ENCODE data around the gene PRKAG2.
"Not testable (repeated sequence)": the region's sequence is repeated elsewhere in the genome, so short reads cannot be mapped to it uniquely, and the experiment has no call there.

PRKAG2 gene

DNA sequence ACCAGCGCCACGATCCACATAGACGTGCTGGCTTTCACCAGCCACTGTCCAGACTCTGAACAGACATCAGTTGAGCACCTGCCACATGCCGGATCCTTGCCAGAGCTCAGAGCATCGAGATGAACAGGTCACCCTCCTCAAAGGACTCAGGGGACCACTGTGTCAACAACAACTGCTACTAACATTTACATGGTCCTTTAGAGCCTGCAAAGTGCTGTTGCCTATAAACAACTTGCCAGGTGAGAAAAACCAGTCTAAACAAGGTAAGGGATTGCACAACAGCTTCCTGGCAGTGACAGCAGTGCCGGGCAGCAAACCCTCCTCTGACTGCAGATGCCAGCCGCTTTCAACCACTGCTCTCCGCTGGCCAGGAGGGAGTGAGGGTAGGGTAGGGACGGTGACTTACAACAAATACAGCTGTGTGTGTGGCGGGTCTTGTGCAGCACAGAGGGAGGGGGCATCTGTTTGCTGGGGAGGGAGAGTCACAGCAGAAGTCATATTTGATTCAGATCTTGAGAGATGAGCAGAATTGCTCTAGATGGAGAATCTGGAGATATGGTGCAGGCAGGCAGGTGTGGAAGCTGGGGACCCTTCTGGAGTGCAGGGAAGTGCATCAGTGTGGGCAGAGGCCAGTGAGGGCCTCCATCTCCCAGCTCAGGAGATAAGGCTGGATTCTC, 324.4 kb downstream of the PRKAG2 start:
- no peak for DNase-seq (ENCODE audit: low spot score)

DNA sequence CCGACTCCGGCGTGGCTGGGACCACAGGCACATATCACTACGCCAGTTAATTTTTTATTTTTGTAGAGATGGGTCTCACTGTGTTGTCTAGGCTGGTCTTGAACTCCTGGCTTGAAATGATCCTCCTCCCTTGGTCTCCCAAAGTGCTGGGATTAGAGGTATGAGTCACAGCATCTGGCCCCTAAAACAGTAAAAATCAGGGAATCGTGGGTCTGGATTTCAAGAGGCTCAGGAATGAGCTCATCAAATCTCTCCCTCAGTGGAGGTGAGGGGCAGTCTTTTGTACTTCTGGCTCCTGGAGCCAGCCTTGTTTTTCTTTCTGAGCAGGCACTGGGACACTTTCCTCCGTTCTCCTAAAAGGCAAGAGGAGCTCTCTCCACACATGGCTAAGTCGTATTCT, 325.1 kb downstream of the PRKAG2 start:
- no peak for DNase-seq (ENCODE audit: low spot score)

DNA sequence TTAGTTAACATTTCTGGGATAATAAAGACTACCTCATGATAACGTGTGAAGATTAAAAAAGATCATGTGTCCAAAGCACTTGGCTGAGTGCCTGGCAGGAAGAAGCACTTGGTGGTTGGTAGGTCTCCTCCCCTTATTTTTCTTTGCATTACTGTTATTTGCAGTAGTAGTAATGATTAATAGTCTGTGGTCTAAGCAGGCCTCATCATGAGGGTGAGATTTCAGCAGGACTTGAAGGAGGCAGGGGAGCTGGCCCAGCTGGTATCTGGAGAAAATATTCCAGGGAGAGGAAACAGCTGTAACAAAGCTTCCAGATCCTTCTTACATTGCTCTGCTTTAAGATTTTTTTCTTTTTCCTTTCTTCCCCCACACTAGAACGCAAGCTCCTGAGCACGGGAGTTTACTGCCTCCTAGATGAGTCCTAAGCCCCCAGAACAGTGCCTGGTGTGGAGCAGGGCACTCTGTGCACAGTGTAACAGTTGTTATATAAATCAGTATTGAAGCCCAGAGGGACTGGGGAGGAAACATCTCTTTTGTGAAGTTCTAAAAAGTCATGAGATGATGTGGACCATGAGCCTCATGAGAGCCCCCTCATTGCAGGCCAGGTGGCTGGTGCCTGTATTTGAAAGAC, 326.1 kb downstream of the PRKAG2 start:
- no peak for DNase-seq (ENCODE audit: low spot score)

DNA sequence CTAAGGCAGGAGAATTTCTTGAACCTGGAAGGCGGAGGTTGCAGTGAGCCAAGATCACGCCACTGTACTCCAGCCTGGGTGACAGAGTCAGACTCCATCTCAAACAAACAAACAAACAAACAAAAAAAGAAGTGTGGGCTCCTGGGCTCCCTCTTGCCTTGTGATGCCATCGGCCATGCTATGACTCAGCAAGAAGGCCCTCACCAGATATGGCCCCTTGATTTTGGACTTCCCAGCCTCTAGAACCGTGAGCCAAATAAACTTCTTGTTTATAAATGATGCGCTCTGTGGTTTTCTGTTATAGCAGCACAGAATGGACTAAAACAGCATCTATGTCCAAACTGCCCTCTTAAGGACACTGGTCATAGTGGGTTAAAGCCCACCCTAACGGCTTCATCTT, 327.3 kb downstream of the PRKAG2 start:
- DNase-seq (ENCODE audit: low spot score): no peak

DNA sequence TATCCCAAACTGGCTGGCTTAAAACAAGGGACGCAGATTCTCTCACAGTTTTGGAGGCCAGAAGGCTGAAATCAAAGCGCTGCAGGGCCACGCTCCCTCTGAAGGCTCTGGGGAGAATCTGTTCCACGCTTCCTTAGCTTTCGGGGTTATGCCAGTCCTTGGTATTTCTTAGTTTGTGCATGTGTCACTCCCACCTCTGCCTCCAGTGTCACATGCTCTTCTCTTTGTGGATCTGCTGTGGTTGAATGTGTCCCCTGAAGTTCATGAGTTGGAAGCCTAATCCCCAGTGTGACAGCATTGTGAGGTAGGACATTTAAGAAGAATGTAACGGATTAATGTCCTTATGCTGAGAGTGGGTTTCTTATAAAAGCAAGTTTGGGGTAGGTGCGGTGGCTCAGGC, 327.8 kb downstream of the PRKAG2 start:
- no peak for DNase-seq (ENCODE audit: low spot score)

DNA sequence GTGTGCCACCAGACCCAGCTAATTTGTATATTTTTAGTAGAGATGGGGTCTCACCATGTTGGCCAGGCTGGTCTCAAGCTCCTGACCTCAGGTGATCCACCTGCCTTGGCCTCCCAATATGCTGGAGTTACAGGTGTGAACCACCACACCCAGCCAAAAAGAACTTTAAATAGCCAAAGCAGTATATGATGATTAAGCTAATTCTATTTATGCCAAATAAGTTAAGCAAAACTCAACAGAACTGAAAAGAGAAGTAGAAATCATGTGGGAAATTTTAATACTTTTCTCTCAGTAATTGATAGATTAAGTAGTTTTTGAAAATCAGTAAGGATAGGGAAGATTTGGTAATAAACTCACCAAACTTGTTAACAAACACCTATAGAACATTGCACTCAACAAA, 332.7 kb downstream of the PRKAG2 start:
- no peak for DNase-seq (ENCODE audit: low spot score)

DNA sequence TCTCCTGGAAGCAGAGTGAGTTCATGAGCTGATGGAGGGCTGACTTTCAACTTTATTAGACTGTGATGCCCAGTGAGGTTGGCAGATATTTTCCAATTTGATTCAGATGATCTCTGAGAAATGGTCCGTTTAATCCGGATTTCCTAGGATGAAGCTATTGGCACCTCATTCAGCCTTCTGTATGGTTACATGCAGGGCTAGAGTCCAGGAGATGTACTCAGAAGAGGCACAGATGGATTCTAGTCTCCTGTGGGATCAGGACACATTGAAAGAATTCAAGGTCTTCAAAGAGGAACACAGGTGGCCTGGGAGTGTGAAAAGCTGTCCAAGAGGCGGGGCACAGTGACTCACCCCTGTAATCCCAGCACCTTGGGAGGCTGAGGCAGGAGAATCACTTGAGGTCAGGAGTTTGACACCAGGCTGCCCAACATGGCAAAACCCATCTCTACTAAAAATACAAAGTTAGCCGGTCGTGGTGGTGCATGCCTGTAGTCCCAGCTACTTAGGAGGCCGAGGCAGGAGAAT, 334.2 kb downstream of the PRKAG2 start:
- DNase-seq (ENCODE audit: low spot score): no peak

DNA sequence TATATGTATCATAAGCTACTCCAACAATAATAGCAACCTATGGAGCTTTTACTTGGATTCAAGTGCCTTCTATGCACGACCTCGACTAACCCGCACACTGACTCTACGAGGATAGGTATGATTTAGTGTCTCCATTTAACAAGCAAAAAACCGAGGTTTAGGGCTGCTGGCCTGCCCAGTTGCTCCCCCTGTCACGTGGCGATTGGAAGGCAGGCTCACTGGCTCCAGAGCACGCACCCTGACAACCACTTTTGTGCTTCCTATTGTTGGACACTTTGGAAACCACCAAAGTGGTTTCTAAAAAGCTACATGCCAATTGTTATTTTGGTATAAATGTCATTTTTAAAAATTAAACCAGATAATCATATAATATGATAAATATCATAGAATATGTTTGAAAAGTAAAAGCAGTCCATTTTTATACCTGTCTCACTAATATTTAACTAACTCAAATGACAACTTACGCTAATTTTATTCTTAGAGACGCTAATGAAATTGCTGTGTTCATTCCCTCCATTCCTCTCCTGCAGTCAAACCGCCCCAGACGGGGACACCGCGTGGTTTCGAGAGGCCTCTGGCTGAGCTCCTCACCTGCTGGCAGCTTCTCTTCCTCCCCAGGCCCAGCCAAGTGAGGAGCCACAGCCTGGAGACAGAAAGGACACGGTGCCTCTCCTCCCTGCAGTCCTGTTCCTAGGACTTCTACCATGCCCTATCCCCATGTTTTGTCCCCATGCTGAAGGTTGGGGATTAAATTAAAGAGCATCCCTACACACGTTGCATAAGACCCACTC, 335.0 kb downstream of the PRKAG2 start:
- DNase-seq (ENCODE audit: low spot score): no peak

DNA sequence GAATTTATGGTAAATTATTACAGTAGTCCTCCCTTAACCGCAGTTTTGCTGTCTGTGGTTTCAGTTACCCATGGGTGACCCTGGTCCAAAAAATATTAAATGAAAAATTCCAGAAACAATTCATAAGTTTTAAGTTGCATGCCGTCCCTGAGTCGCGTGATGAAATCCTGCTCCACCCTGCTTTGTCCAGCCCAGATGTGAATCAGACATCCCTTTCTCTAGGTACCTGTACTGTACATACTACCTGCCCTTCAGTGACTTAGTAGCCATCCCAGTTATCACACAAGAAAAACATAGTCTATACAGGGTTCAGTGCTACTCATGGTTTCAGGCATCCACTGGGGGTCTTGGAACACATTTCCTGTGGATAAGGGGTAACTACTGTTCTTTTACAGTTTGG, 336.8 kb downstream of the PRKAG2 start:
- DNase-seq (ENCODE audit: low spot score): no peak

DNA sequence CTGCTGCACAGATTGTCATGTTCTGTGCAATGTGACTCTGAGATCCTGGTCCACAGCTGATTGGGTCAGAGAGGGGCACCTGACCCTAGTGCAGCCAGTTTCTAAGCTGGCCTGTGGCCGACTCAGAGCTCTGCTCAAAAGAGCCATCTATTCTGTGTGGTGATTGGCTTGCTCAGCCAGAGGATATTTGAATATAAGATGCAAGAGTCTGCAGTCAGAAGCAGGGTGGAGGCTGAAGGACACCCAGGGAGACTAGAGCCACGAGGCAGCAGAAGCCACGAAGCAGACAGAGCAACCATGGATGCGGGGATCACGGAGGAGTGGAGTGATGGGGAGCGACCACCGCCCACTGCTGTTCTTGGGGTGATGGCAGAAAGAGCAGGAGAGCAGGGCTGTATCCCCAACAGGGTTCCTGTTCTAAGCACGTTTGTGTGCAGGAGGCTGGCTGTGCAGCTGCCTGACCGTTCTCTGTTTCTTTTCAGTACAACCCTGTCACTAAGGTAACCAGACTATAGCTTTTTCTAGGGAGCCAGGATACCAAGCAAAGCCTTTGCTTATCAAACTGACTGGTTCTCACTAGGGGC, 337.7 kb downstream of the PRKAG2 start:
- peak; percentile 66 for DNase-seq (ENCODE audit: low spot score)

DNA sequence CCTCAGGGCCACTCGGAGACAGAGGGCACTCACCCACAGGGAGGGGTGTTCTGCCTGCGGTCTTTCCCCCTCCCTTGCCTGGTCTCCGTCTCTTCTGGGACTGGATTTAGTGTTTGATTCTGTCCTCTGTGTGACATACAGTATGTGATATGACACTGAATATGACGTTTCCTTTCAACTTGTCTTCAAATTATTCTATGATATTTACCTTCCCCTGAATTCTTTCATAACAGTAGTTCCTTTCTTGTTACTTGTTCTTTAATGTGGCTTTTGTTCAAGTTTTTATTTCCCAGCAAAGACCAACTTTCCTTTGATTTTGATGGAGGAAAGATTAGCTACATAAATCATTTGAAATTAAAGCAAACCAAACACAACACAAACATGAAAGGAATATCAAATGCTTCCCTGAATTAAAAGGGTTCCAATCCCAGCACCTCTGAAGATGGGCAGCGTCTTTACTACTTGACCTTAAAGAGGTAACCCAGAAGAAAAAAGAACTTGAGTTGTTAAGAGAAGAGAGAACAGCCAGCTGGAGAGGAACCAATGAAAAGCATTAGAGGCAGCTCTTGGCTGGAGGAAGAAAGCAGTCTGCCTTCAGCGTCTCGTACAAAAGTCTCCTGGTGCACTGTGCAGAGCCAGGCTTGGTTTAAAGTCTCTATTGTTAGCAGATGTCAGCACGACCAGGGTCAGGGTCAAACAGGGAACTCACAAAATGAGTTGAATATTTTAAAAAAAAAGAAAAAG, 338.9 kb downstream of the PRKAG2 start:
- DNase-seq (ENCODE audit: low spot score): peak; percentile 73

DNA sequence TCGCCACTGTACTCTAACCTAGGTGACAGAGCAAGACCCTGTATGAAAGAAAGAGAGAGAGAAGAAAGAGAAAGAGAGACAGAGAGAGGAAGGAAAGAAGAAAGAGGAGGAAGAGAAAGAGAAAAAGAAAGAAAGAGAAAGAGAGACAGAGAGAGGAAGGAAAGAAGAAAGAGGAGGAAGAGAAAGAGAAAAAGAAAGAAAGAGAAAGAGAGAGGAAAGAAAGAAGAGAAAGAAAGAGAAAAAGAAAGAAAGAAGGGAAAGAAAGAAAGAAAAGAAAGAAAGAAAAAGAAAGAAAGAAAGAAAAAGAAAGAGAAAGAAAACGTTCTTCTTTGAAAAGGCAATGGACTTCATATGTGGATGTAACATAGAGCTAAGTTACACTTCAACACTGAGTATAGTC, 340.7 kb downstream of the PRKAG2 start:
- DNase-seq (ENCODE audit: low spot score): not testable (repeated sequence)

DNA sequence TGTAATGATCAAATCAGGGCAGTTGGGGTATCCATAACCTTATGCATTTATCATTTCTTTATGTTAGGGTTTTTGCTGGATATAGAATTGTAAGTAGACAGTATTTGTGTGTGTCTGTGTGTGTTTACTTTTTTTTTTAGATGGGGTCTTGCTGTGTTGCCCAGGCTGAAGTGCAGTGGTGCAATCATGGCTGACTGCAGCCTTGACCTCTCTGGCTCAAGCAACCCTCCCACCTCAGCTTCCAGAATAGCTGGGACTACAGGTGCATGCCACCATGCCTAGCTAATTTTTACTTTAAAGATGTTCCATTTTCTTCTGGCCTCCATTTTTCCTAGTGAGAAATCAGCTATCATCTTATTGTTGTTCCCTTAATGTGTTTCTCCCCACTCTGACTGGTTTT, 347.1 kb downstream of the PRKAG2 start:
- no peak for DNase-seq (ENCODE audit: low spot score)

DNA sequence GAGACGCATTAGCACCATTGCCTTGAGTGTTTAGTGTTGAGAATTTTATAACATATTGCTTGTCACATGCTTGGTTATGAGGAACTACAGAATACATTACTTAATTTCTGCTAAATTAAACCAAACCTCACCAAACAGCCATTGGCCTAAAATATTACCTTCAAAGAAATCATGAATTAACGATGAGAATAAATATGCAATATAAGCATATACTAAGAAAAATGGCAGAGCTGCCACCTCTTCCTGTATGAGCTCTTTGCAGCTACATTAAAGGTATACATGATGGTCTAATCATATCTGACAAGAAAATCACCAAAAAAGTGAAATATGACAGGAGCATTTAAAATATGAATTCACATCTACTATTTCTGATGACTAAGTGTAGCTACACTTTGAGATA, 352.1 kb downstream of the PRKAG2 start:
- DNase-seq (ENCODE audit: low spot score): no peak

DNA sequence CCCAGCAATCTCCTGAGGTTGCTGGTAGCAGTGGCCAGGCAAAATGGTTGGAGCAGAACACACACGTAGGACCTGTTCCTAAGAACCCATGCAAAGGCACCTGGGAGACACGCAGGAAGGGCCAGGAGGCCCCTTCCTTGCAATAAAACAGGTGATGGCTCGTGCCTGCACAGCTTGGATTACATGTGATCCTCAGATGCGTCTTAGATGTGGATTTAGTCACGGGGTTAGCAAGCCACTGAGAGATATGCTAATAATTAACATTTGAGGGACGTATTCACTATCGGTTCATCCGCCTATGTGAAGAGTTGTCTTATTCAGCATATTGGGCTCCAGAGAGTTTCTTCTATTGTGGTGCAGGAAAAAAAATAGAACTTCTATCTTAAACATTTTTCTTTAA, 352.6 kb downstream of the PRKAG2 start:
- no peak for DNase-seq (ENCODE audit: low spot score)

DNA sequence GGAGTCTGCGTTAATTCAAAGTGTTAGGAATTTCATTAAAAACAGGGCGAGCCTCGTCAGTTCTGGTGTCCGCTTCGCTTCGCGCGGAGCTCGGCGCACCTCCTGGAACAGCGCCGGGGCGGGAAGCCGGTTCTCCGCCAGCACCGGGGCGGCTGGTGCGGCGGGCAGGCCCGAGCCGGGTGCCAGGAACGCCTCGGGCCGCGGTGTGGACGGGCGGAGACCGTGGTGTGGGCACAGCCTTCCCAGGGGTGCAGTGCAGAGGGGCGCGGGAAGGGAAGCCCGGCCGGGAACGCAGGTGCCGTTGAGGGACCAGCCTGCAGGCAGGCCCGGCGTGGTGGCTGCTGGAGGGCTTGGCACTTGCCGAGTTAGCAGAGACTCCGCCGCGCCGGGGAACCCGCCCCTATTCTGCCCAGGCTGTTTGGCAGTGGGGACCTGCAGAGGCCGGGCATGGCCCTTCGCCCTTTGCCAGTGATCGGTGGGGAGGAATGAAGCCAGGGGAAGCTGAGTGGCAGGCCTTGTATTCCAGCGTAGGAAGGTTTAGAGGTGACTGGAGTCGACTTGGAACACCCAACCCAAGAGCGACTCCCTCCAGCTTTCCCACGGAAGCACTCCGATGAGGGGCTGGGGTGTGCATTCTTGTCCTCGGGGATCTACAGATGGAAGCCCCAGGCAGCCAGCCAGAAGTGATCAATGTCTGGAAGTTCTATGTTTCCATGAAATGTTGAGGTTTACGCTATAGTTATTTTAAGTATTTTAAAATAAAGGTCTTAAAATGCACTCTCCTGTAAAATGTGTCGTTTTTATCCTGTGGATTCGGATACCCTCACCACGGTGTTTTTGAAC, 356.3 kb downstream of the PRKAG2 start:
- peak; percentile 38 for DNase-seq (ENCODE audit: low spot score)

DNA sequence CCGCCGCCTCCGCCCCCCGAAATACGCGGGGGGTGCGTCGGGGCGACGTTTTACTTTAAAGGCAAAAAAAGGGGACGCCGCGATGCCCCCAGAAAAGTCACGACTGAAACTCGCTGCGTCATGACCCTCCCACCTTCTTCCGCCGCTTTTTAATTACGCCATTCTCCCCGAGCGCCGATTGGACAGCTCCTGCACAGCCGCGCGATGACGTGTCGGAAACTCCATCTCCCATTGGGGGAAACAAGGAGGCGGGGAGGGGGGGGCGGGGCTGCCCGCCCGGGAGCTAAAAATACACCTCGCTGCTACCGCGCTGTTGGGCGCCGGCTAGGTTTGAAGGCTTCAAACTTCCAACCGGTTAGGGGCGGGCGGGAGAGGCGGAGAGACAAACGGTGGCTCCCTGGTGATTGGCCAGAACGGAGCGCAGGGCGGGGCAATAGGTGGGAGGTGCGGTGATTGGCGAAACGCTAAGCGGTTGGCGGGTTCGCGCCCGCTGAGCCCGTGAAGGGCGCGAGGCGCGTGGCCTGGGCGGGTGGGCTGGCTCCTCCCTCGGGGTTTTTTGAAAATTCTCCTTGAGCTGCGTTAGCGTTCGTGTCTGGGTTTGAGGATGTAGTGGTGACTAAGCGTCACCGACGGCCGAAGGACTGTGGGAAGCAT, 357.0 kb downstream of the PRKAG2 start, which contains the start of gene RHEB:
TSS of gene RHEB (minus strand) at position 131 of the 654 bp plus-strand sequence. CDS start 384 bp downstream, outside the sequence.
- DNase-seq (ENCODE audit: low spot score): peak; percentile 98

DNA sequence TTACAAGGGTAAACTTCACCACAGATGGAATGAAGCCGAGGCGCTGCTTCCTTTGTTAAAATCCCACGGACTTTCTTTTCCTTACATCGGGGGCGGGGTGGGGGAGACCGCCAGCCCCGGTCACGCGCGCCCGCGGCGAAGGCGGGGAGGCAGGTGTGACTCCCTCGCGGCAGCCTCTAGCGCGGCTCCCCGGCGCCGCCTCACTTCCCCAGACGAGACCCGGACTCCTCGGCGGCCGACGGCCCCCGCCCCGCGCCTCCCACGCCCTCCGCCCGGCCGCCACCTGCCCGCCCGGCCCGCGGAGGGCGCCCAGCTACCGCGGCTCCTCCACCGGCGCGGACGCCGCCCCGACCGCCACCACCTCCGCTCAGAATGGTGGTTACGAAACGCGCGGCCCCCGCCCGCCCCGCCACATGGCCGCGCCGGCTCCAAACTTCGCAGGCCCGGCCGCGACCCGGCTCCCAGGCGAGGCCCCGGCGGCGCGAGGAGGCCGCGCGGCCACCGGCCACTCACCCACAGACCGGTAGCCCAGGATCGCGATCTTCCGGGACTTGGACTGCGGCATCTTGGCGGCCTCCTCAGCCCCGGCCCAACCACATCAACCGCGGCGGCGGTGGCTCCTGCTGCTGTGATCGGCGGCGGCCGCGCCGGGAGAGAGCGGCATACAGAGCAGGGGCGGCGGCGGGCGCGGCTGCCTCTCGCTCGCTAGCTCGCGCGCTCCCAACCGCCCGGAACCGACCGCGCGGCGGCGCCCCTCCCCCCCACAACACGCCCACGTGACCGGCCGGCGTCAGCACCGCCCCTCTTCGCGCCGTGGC, 357.8 kb downstream of the PRKAG2 start:
- DNase-seq (ENCODE audit: low spot score): peak; percentile 35
